ENCODE data around the gene CSF1R.
"Not testable (repeated sequence)": the region's sequence is repeated elsewhere in the genome, so short reads cannot be mapped to it uniquely, and the experiment has no call there.

The CSF1R gene

GRCh38 chr5:150055326-150056074 is 30.9 kb downstream of the CSF1R start:
- no peak for DNase-seq (ENCODE audit: low read depth in 2 of 2)

GRCh38 chr5:150054569-150054968 is 31.8 kb downstream of the CSF1R start:
- DNase-seq (ENCODE audit: low read depth in 2 of 2) = no peak

GRCh38 chr5:150053713-150054392 is 32.5 kb downstream of the CSF1R start:
- no peak for DNase-seq (ENCODE audit: low read depth in 2 of 2)

GRCh38 chr5:150052956-150053712 is 33.2 kb downstream of the CSF1R start:
- DNase-seq (ENCODE audit: low read depth in 2 of 2) = no peak

- no peak for DNase-seq (ENCODE audit: low read depth in 2 of 2)
Observed at GRCh38 chr5:150052226-150052955, 34.0 kb downstream of the CSF1R start.

- no peak for DNase-seq (ENCODE audit: low read depth in 2 of 2)
Observed at GRCh38 chr5:150051657-150052195, 34.6 kb downstream of the CSF1R start.

- not testable (repeated sequence) for DNase-seq (ENCODE audit: low read depth in 2 of 2)
Observed at GRCh38 chr5:150050172-150050811, 36.1 kb downstream of the CSF1R start.

- no peak for DNase-seq (ENCODE audit: low read depth in 2 of 2)
Observed at GRCh38 chr5:150046031-150046430, 40.3 kb downstream of the CSF1R start.

GRCh38 chr5:150045549-150045948 is 40.8 kb downstream of the CSF1R start:
- no peak for DNase-seq (ENCODE audit: low read depth in 2 of 2)

- DNase-seq (ENCODE audit: low read depth in 2 of 2) = no peak
Observed at GRCh38 chr5:150044712-150045111, 41.6 kb downstream of the CSF1R start.

GRCh38 chr5:150044329-150044681 is 42.0 kb downstream of the CSF1R start:
- peak; percentile 70 to 73 for DNase-seq (ENCODE audit: low read depth in 2 of 2)

- DNase-seq (ENCODE audit: low read depth in 2 of 2) = peak in 1 of 2 experiments; percentile 27
Observed at GRCh38 chr5:150043657-150044328, 42.6 kb downstream of the CSF1R start.

GRCh38 chr5:150042459-150042858 is 43.9 kb downstream of the CSF1R start:
- no peak for DNase-seq (ENCODE audit: low read depth in 2 of 2)

- peak; percentile 47 to 49 for DNase-seq (ENCODE audit: low read depth in 2 of 2)
Observed at GRCh38 chr5:150038547-150038946, 47.8 kb downstream of the CSF1R start.

- peak; percentile 92 for DNase-seq (ENCODE audit: low read depth in 2 of 2)
Observed at GRCh38 chr5:150036513-150036912, 49.8 kb downstream of the CSF1R start.

GRCh38 chr5:150035139-150035895 is 51.0 kb downstream of the CSF1R start:
- DNase-seq (ENCODE audit: low read depth in 2 of 2) = no peak

- peak; percentile 81 to 82 for DNase-seq (ENCODE audit: low read depth in 2 of 2)
Observed at GRCh38 chr5:150034662-150035061, 51.7 kb downstream of the CSF1R start.

GRCh38 chr5:150033334-150033733 is 53.0 kb downstream of the CSF1R start:
- DNase-seq (ENCODE audit: low read depth in 2 of 2) = no peak

- not testable (repeated sequence) for DNase-seq (ENCODE audit: low read depth in 2 of 2)
Observed at GRCh38 chr5:150028047-150028446, 58.3 kb downstream of the CSF1R start.

GRCh38 chr5:150026682-150027172 is 59.6 kb downstream of the CSF1R start:
- no peak for DNase-seq (ENCODE audit: low read depth in 2 of 2)

All from fibroblast of skin of left quadriceps (primary cell).